IPS DF 19.7 (cell line): Measurements from ENCODE around the gene CDC23.
"Not testable (repeated sequence)": the region's sequence is repeated elsewhere in the genome, so short reads cannot be mapped to it uniquely, and the experiment has no call there.

Source experiments
- DNase-seq: peaks from one replicate; pipeline ENCODE4 v3.0.0-alpha.2; 2013; ENCODE audit warnings: low read depth, low spot score

CDC23 gene, protein sequence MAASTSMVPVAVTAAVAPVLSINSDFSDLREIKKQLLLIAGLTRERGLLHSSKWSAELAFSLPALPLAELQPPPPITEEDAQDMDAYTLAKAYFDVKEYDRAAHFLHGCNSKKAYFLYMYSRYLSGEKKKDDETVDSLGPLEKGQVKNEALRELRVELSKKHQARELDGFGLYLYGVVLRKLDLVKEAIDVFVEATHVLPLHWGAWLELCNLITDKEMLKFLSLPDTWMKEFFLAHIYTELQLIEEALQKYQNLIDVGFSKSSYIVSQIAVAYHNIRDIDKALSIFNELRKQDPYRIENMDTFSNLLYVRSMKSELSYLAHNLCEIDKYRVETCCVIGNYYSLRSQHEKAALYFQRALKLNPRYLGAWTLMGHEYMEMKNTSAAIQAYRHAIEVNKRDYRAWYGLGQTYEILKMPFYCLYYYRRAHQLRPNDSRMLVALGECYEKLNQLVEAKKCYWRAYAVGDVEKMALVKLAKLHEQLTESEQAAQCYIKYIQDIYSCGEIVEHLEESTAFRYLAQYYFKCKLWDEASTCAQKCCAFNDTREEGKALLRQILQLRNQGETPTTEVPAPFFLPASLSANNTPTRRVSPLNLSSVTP

DNA sequence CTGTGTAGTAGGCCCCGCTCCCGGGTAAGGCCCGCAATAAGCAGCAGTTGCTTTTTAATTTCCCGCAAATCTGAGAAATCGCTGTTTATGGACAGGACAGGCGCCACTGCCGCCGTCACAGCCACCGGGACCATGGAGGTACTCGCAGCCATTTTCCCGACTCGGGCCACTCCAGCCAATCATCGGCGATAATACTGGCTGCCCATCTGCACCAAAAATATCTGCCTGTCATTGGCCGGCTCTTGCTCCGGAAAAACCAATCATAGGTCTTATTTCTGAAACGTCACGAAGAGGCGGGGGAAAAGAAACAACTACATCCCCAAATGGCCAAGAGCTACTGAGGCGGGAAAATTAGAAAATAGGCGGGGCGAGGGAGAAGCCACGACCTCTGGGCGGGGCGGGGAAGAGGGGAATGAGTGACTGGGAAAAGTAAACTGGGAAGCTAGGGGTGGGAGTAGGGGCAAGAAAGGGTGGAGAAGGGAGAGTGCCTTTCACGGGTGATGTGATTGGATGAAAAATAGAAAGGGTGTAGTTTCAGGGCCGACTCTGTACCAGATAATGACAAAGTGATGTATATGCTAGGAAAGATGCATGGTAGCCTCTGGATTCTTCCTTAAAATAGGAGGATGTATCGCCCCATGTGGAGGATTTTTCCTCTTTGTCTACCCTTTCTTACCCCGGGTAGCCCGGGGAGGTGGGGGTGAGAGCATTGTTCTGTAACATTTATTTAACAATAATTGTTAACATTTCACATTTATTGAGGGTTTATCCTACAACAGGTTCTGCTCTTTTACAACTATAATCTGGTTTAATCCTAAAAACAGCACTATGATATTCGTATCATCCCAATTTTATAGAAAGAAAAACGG is at the start of gene CDC23:
Gene CDC23 (minus strand): TSS at position 163 of the 869 bp plus-strand sequence. CDS start 11 bp downstream, at position 152.
- peak; percentile 98 for DNase-seq

DNA sequence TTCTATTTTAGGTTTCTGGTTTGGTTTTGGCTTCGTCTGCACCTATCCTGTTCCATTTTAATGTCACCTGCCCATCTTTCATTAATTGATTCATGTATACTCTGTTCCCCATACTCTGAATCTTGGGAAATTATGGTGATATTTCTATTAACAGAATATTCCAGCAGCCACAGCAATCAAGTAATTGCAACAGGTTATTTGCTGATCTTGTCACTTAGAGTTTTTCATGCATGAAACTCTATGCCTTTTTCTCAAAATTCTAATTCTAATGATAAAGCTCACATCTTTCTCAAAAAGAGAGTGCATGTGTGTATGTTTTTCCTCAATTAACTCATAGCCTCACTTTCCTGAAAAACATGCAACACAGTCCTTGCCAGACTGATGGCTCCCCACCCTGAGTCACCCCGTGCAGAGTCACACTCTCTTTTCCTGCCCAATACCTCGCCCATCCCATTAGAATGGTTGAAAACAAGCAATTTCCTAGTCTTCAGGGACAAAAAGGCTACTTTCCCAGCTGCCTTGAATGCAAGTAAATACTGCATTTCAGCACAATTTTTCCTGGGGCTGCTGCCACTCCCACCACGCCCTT is 45.7 kb upstream of the CDC23 start:
- DNase-seq = no peak

DNA sequence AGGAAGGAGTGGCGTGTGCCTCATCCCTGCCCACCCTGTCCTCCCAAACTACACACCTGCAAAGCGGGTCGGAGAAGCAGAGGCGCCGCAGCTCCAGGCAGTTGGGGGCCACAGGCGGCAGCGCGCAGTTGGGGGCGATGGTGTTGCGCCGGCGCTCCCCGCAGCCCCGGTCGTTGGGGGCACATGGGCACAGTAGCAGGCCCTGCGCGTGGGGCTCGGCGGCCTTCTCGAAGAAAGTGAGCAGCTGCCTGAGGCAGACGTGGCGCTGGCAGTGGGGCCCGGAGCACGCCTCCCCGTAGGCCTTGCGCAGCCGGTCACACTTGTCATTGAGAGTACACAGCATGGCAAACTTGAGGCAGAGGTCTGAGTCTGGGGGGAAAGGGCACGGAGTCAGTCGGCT is 44.5 kb upstream of the CDC23 start:
- DNase-seq = no peak

DNA sequence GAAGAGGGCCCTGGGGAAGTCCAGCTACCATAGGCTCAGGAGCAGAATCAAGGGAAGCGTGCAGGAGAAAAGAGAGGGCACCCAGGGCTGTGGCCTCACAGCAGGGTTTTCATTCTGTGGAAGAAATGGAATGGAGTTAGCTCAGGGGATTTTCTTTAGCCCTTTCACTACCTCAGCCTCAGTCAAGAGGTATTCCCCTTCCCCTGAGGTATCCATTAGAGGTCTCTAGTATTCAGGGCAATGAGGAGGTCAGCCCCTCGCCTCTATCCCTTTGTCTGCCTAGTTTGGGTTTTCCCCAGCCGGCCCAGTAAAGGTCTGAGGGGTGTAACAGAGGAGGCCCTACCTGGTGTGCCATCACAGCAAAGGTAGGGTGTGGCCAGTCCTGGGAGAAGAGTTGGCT is 39.8 kb upstream of the CDC23 start:
- DNase-seq = no peak

DNA sequence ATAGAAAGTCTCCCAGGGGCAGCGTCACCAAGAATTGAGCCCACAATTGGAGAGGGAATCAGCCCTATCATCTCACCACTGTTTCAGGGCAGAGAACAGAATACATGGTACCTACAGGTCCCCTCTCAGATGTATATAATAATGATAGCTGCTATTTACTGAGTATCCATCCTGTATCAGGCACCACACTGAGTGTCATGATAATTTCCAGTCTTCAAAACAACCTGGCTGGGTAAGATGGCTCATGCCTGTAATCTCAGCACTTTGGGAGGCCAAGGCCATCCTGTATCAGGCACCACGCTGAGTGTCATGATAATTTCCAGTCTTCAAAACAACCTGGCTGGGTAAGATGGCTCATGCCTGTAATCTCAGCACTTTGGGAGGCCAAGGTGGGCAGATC is 34.7 kb upstream of the CDC23 start:
- not testable (repeated sequence) for DNase-seq

DNA sequence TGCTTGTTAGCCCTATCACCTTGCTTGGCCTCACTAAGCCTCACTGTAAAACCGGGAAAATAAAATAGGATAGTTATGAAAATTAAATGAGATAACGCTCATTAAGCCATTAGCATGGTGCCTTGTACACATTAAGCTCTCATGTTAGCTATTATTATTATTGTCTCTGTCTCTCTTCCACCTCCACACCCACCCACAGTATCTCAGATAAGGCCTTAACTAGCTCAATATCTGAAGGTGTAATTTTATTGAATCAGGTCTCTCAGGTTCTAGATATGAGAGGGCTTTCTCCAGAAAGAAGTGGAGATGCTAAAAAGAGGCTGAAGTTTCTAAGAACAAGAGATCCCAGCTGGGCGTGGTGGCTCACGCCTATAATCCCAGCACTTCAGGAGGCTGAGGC is 33.7 kb upstream of the CDC23 start:
- DNase-seq = no peak

DNA sequence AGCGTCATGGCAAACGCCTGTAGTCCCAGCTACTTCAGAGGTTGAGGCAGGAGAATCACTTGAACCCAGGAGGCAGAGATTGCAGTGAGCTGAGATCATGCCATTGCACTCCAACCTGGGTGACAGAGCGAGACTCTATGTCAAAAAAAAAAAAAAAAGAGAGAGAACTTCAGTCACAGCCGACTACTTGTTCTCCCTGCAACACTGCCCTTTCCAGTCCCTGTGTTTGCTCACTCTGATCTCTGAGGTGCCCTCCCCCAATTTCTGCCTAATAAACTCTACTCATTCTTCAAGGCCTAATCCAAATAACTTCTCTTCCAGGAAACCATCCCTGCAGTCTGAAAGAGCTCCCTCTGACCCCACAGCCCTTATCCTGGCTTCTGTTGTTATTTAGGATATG is 33.2 kb upstream of the CDC23 start:
- DNase-seq = no peak

DNA sequence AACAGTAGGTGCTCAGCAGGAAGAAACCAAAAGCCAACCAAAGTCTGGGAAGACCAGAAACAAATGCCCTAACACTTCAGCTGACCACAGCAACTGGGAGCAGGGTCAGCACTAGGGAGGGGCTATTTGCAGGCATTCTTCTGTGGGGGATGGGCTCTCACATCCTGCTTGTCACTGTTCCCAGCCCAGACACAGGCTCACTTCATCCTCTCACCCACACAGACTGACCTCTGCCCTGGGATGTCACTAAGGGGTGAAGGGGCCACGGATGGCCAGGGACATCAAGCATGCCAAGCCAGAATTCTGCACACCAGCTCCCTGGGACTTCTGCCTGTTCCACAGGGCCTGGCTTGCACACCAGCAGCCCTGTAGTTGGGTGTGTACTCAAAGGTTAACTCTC is 32.6 kb upstream of the CDC23 start:
- DNase-seq = no peak

DNA sequence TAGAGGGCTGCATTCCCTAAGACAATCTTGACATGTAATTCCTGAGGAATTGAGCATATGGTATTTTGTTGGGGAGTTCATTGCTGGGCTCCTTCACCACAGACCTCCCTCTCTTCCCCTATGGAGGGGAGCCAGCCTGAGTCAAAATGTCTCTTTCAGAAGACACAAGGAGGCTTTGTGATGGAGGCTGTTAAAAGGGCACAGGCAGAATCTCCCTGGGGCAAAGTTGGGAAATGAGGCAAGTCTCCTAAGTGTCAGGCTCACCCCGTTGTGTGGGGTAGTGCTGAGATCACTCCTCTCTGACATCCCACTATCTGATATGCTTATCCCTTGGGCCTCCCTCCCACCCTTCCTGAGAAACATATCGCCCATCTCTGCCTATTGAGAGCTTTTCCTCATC is 30.7 kb upstream of the CDC23 start:
- DNase-seq = no peak

DNA sequence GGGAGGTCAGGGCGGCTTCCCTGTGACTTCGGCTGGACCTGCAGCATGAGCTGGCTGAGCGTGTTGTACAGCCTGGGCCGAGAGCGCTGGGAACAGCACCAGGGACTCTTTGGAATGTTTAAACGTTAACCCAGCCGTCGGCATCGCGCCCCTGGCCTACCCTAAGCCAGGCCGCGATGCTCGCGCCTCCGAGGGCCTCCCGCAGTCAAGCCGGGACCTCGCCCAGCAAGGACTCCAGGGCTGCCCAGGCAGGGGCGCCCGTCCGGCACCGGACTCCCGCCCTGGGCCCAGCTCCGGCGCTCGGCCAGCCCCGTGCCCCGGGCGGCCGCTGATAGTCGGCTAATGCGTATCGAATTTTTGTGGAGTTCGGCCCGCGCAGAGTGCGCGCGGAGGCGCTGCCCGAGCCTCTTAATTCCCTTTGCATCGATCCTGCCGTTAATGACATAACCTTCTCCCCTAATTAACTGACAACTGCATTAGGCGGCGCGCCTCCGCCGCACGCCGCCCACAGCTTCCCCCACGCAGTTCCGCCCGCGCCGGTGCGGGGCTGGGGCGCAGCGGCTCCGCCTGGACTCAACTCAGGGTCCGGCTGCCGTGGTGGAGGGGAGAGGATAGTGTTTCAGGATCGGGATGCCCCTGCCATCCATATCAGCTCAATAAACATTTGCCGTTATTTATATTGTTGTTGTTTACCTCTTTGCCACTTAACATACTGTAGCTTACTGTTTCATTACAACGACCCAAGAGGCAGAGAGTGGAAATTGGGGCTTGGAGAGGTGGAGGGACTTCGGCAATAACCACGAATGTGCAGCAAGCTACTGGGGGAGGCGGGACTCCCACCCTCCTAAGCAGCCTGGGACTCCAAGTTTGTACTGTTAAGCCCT is 28.8 kb upstream of the CDC23 start:
- DNase-seq = no peak

DNA sequence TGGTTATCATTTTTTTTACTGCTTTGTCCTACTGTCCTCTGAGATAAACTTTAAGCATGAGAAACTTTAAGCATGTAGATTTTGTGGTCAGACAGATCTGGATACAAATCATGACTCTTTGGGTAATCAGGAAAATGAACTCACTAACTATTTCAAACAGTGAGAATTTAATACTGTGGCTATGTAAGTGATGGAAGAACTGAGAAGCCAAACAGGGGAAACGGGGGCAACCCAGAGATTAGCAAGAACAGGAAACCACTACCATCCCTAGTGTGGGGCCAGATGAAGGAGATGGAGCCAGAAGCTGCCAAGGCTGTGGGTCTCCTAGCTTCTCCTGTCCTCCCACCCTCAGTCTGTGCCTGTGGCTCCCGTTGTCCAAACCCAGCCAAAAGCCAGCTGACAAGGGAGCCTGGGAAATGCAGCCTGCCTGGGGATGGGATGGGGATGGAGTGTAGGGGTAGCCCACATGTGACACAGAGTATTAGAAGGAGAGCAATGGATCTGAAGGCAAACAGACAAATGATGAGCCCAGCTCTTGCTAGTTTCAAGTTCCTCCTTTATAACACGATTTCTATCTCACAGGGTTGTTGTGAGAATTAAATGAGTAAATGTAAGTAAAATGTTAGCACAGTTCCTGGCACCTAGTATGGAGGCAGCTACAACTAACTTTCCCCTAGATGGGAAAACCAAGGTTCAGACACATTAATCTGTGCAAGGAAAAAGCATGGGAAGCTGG is 27.7 kb upstream of the CDC23 start:
- no peak for DNase-seq

DNA sequence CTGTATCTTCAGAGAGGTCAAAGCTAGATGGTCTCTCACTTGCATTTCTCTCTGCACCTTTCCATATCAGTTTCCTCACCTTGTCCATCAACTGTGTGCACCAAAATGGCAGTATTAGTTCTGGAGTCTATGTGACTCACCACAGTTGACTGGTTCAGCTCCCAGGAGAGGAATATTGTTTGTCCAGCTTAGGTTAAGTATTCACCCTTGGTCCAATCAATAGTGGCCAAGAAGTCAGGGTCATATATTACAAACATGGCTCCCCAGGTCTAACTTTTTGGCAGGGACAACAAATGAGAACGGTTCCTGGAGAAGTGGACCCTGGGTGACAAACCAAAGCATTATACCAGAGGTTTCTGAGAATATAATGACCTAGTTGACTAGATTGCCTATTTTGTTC is 24.9 kb upstream of the CDC23 start:
- DNase-seq = no peak

DNA sequence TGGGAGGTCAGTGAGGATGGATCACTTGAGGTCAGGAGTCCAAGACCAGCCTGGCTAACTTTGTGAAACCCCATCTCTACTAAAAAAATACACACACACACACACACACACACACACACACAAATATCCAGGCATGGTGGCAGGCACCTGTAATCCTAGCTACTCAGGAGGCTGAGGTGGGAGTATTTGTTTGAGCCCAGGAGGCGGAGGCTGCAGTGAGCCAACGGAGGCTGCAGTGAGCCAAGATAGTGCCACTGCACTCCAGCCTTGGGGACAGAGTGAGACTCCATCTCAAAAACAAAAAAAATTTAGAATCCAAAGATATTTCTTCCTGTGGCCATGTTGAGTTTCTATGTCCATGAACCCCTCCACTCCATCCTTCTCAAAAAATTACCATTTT is 21.5 kb upstream of the CDC23 start:
- DNase-seq = no peak

DNA sequence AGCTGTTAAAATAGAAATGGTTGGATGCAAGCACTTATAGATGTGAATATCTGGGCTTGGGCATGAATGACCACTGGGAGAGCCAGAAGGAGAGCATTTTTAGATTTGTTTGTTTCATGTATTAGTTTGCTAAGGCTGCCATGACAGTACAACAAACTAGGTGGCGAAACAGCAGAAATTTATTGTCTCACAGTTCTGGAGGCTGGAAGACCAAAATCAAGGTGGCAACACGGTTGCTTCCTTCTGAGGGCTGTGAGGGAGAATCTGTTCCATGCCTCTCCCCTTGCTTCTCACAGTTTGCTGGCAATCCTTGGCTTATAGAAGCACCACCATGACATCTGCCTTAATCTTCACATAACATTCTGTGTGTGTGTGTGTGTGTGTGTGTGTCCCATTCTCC is 20.2 kb upstream of the CDC23 start:
- no peak for DNase-seq

DNA sequence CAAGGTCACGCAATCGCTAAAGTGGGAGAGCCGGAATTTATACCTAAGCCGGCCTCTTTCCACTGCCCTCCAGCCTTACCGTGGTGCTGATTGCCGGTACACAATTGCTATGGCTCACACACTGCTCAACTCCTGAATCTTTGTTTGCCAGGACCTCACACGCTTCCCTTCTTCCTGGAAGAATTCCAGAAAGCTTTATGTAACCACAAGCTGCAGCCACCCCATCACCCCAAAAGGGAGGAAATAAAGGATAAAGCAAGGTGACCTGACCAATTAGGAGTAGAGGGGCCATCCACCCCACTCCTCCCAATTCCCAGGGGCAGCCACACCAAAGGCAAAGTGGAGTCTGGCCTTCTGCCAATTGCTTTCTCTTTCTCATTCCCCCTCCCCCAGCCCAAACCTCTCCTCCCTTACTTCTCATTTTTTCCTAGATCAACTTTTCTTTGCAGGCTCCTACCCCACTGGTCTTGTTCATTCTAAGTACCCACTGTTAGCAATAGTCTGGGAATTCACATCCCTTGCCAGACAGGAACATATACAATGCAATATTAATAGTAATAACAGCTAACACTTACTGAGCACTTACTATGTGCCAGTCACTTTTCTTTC is 18.0 kb upstream of the CDC23 start:
- DNase-seq = no peak

DNA sequence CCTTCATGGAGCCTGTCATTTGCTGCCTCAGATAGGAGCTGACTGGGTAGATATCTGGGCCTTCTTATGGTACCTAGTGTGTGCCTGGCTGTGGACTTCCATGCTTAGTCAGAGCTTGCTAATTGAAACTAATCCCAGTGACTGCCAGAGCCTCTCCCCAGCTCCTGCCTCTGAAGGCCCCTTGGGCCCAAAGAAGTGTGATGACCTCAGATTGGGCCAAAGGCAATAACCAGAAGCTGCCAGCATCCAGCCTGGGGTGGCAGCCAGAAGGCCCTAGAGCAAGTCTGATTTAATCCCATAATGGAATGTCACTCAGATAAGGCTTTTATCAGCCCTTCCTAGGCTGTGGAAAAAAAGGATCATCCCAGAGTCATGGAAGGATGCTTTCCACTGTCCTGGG is 17.1 kb upstream of the CDC23 start:
- no peak for DNase-seq

DNA sequence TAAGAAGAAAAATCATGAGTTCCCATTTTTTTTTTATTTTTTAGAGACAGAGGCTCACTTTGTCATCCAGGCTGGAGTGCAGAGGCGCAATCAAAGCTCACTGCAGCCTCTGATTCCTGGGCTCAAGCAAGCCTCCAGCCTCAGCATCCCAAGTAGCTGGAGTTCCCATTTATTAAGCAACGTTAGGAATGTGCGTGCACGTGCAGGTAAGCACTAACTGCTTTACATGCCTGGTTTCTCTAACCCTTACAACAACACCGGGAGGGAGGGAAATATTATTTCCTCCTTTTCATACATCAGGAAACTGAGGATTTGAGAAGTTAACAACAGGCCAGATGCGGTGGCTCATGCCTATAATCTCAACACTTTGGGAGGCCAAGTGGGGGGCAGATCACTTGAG is 16.3 kb upstream of the CDC23 start:
- DNase-seq = no peak

DNA sequence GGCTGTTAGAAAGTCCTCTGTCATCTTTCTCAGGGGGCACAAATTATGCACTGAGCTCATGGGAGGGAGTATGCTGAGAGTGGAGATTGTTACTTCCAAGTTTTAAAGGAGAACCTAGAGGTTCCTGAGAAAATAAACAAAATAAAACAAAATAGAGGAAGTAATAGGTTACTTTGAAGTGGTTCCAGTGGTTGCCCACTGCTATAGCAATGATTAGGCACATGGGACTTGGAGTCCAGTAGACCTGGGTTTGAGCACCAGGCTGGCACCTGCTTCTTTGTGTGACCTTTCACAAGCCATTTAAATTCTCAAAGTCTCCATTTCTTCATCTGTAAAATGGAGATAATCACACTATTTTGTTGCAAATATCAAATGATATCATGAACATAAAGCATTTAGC is 13.8 kb upstream of the CDC23 start:
- no peak for DNase-seq

DNA sequence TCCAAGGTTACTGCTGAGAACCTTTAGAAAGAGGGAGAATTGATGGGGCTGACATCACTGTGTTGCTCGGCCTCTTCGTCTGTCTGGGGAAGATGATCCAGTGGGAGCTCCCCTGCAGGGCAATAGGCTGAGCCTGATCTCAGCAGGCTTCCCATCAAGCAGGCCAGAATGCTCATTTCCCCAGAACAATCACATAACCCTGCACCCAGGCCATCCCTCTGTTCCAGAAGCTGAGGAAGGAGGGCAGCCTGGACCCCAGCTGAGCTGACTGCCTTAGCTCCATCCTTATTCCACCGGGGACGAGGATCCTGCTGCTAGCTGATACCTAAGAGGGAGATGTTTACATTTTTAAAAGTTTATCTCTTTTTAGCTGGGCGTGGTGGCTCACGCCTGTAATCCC is 11.6 kb upstream of the CDC23 start:
- DNase-seq = no peak

DNA sequence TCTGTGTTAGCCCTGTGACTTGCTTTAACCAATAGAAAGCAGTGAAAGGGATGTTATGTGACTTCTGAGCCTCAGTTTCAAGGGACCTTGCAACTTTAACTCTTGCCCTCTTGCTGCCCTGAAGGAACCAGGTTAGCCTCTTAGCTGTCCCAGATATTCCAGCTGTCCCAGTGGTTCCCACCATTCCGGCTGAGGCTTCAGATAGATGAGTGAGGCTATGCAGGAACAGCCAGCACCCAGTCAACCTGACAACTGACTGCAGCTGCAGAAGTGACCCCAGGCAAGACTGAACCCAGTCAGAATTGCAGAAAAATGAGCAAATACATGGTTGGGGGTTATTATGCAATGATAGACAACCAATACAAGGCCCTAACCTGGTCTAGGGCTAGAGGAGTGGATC is 10.4 kb upstream of the CDC23 start:
- DNase-seq = no peak
